K562 (cell line): ENCODE data around the gene SNRPA. TPM values are rescaled to one million over a fixed set of nuclear protein-coding genes. Genes with fewer than 3 reads are reported as not detected.

ENCODE experiments used
- BDP1 ChIP-seq: IDR thresholded peaks from 3 replicates; pipeline ENCODE4 v1.6.1; 2011; ENCODE audit not compliant: insufficient read length, insufficient read depth
- CHCHD3 ChIP-seq: fragments of 250-450 bp; sonication (Bioruptor Pico); IDR thresholded peaks from 2 replicates; pipeline ENCODE4 v2.1.2; 2022; ENCODE audit warnings: mild to moderate bottlenecking
- CHD1 ChIP-seq: fragments of 200-600 bp; sonication (generic); IDR thresholded peaks from one replicate; pipeline ENCODE4 v1.6.1; 2012; ENCODE audit warnings: mild to moderate bottlenecking, moderate library complexity, low read length, inconsistent platforms
- CHD2 ChIP-seq: IDR thresholded peaks from 2 replicates; pipeline ENCODE4 v1.6.1; 2011; ENCODE audit warnings: low read depth, low read length
- HCFC1 ChIP-seq: IDR thresholded peaks from 2 replicates; pipeline ENCODE4 v1.6.1; 2012; ENCODE audit warnings: low read depth, low read length, improper control_type of control experiment
- HDAC1 ChIP-seq, 2 experiments: fragments of 450-650 bp; IDR thresholded peaks; 2 replicates each; pipeline ENCODE4 v1.6.1; 2016 to 2017; ENCODE audit warnings: inconsistent platforms in 1 of 2, mild to moderate bottlenecking in 1 of 2, moderate library complexity in 1 of 2
- KDM4B ChIP-seq, 2 experiments: fragments of 450-650 bp in 1 of 2; sonication (generic) in 1 of 2; IDR thresholded peaks; 2 replicates each; pipeline ENCODE4 v1.6.1; 2016 to 2017; ENCODE audit warnings: borderline replicate concordance in 2 of 2, antibody characterized with exemption in 1 of 2, low read depth in 1 of 2, mild to moderate bottlenecking in 1 of 2
- KHSRP ChIP-seq: fragments of 450-650 bp; IDR thresholded peaks from 2 replicates; pipeline ENCODE4 v1.6.1; 2017
- LCOR ChIP-seq: sonication (generic); formaldehyde crosslinking; IDR thresholded peaks from 2 replicates; pipeline ENCODE4 v1.8.0; 2022; ENCODE audit warnings: mild to moderate bottlenecking, missing genetic modification reagents
- MAFF ChIP-seq: IDR thresholded peaks from 2 replicates; pipeline ENCODE4 v1.6.1; 2012; ENCODE audit warnings: low read length, improper control_type of control experiment
- NCOA6 ChIP-seq: fragments of 450-650 bp; IDR thresholded peaks from 2 replicates; pipeline ENCODE4 v1.6.1; 2017; ENCODE audit warnings: mild to moderate bottlenecking
- NR1H2 ChIP-seq: sonication (generic); formaldehyde crosslinking; IDR thresholded peaks from 2 replicates; pipeline ENCODE4 v1.4.0; 2020; ENCODE audit warnings: mild to moderate bottlenecking, missing genetic modification reagents
- NR2C1 ChIP-seq, 2 experiments: fragments of 450-650 bp; IDR thresholded peaks; 2 replicates each; pipeline ENCODE4 v1.6.1; 2017; ENCODE audit warnings: mild to moderate bottlenecking in 2 of 2, antibody characterized with exemption in 1 of 2, inconsistent platforms in 1 of 2, missing compliant biosample characterization in 1 of 2, missing genetic modification characterization in 1 of 2
- PCBP2 ChIP-seq: fragments of 200-400 bp; formaldehyde crosslinking; IDR thresholded peaks from 2 replicates; pipeline ENCODE4 v1.6.1; 2018; ENCODE audit warnings: low read length, low read depth, mild to moderate bottlenecking, moderate library complexity; ENCODE audit not compliant: poor library complexity, severe bottlenecking
- PTBP1 ChIP-seq: fragments of 200-400 bp; formaldehyde crosslinking; IDR thresholded peaks from 2 replicates; pipeline ENCODE4 v1.6.1; 2017; ENCODE audit warnings: low read depth, low read length
- SMARCE1 ChIP-seq: fragments of 450-650 bp; IDR thresholded peaks from 2 replicates; pipeline ENCODE4 v1.7.1; 2016; ENCODE audit warnings: mild to moderate bottlenecking
- U2AF2 ChIP-seq: fragments of 200-400 bp; formaldehyde crosslinking; optimal IDR thresholded peaks from 2 replicates; pipeline ENCODE3; 2017; ENCODE audit warnings: low read depth, mild to moderate bottlenecking, low read length
- ZKSCAN3 ChIP-seq: fragments of 250-450 bp; sonication (Bioruptor Pico); IDR thresholded peaks from 2 replicates; pipeline ENCODE4 v1.4.0; 2020
- ZNF263 ChIP-seq: sonication (generic); formaldehyde crosslinking; IDR thresholded peaks from 2 replicates; pipeline ENCODE4 v1.8.0; 2022; ENCODE audit warnings: mild to moderate bottlenecking, missing genetic modification reagents, borderline replicate concordance
- ZNF274 ChIP-seq: IDR thresholded peaks from 2 replicates; pipeline ENCODE4 v1.6.1; 2011; ENCODE audit warnings: low read depth, mild to moderate bottlenecking, low read length, moderate library complexity, borderline replicate concordance
- ZNF668 ChIP-seq: fragments of 250-450 bp; sonication (Bioruptor Pico); IDR thresholded peaks from 2 replicates; pipeline ENCODE4 v1.8.0; 2022; ENCODE audit warnings: mild to moderate bottlenecking, inconsistent platforms
- polyA plus RNA-seq, 8 experiments: library from polyadenylated mRNA; depleted of rRNA in 4 of 8; stranded (reverse) in 5 of 8; unstranded in 3 of 8; fragments of >200 nt; fragmentation: Nextera tagmentation in 2 of 8; fragmentation: Illumina TruSeq in 1 of 8; extraction: Ambion mirVana in 2 of 8; extraction: Trizol in 1 of 8; gene quantifications; 2 replicates each; pipeline versions ENCODE4 v1.2.1 to v1.2.3, GENCODE V29; 2011 to 2014; ENCODE audit warnings: inconsistent platforms in 1 of 8, missing spikeins in 1 of 8
- total RNA-seq, 7 experiments: library from RNA; depleted of rRNA in 6 of 7; stranded (reverse); fragments of >200 nt in 6 of 7; fragmentation: Illumina TruSeq in 2 of 7; extraction: Trizol in 2 of 7; gene quantifications; 2 replicates each; pipeline versions ENCODE4 v1.2.1 to v1.2.3, GENCODE V29; 2011 to 2021; ENCODE audit warnings: low replicate concordance in 1 of 7
- TF ChIP-seq, protein P1 (sequence below): sonication (generic); formaldehyde crosslinking; IDR thresholded peaks from 2 replicates; pipeline ENCODE4 v1.8.0; 2022; ENCODE audit warnings: mild to moderate bottlenecking, low read depth, missing genetic modification reagents
- TF ChIP-seq, protein P2 (sequence below): fragments of 450-650 bp; IDR thresholded peaks from 2 replicates; pipeline ENCODE4 v1.6.1; 2016; ENCODE audit warnings: low read depth, mild to moderate bottlenecking, moderate library complexity
- TF ChIP-seq, protein P3 (sequence below), 2 experiments: fragments of 450-650 bp; IDR thresholded peaks; 2 replicates each; pipeline ENCODE4 v1.6.1; 2018; ENCODE audit warnings: mild to moderate bottlenecking in 2 of 2, low read depth in 1 of 2; ENCODE audit not compliant: partially characterized antibody in 2 of 2

The SNRPA gene
- total and polyA plus RNA-seq, 9 of the 15 experiments (the other 6 are each of a cell fraction or from before 2014, with no cell fraction given) = 16.3 to 311 (median 193) TPM

- TF ChIP-seq MAFF (no peak), PCBP2 (no peak), ZNF263 (no peak), NCOA6 (no peak), HCFC1 (no peak), KDM4B (IDR thresholded peaks at IDR 0.05; ENCODE audit: borderline replicate concordance in 2 of 2, low read depth in 1 of 2) (no peak), SMARCE1 (0 out of 2 replicates have a peak, but pooled peaks have one; percentile 62), CHCHD3 (no peak), PTBP1 (no peak), NR2C1 (IDR thresholded peaks at IDR 0.05) (no peak), NR2C1 (tag; IDR thresholded peaks at IDR 0.05) (no peak), BDP1 (no peak), U2AF2 (no peak), KHSRP (no peak), HDAC1 (IDR thresholded peaks at IDR 0.05) (peak in 1 of 2 experiments; percentile 5; a peak in 1 of 4 replicates), ZNF668 (CRISPR knock-in tag) (no peak), NR1H2 (no peak), CHD1 (no peak), ZKSCAN3 (no peak), LCOR (0 out of 2 replicates have a peak, but pooled peaks have one; percentile 13), ZNF274 (no peak), CHD2 (no peak)
- TF ChIP-seq, protein P1, sequence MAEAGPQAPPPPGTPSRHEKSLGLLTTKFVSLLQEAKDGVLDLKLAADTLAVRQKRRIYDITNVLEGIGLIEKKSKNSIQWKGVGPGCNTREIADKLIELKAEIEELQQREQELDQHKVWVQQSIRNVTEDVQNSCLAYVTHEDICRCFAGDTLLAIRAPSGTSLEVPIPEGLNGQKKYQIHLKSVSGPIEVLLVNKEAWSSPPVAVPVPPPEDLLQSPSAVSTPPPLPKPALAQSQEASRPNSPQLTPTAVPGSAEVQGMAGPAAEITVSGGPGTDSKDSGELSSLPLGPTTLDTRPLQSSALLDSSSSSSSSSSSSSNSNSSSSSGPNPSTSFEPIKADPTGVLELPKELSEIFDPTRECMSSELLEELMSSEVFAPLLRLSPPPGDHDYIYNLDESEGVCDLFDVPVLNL (CRISPR knock-in tag) = no peak
- TF ChIP-seq, protein P2, sequence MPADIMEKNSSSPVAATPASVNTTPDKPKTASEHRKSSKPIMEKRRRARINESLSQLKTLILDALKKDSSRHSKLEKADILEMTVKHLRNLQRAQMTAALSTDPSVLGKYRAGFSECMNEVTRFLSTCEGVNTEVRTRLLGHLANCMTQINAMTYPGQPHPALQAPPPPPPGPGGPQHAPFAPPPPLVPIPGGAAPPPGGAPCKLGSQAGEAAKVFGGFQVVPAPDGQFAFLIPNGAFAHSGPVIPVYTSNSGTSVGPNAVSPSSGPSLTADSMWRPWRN = no peak
- TF ChIP-seq, protein P3, sequence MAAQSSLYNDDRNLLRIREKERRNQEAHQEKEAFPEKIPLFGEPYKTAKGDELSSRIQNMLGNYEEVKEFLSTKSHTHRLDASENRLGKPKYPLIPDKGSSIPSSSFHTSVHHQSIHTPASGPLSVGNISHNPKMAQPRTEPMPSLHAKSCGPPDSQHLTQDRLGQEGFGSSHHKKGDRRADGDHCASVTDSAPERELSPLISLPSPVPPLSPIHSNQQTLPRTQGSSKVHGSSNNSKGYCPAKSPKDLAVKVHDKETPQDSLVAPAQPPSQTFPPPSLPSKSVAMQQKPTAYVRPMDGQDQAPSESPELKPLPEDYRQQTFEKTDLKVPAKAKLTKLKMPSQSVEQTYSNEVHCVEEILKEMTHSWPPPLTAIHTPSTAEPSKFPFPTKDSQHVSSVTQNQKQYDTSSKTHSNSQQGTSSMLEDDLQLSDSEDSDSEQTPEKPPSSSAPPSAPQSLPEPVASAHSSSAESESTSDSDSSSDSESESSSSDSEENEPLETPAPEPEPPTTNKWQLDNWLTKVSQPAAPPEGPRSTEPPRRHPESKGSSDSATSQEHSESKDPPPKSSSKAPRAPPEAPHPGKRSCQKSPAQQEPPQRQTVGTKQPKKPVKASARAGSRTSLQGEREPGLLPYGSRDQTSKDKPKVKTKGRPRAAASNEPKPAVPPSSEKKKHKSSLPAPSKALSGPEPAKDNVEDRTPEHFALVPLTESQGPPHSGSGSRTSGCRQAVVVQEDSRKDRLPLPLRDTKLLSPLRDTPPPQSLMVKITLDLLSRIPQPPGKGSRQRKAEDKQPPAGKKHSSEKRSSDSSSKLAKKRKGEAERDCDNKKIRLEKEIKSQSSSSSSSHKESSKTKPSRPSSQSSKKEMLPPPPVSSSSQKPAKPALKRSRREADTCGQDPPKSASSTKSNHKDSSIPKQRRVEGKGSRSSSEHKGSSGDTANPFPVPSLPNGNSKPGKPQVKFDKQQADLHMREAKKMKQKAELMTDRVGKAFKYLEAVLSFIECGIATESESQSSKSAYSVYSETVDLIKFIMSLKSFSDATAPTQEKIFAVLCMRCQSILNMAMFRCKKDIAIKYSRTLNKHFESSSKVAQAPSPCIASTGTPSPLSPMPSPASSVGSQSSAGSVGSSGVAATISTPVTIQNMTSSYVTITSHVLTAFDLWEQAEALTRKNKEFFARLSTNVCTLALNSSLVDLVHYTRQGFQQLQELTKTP (IDR thresholded peaks at IDR 0.05; ENCODE audit: low read depth in 1 of 2, partially characterized antibody in 2 of 2) = peak in 1 of 2 experiments; percentile 55
These were observed 27.8 kb downstream of the SNRPA start (continued) for GRCh38 chr19:40778706-40779284.
